HG03442 (cell line): ENCODE measurements around the gene NSMF.

Source experiments
- ATAC-seq: cut with Tn5 transposase; IDR thresholded peaks from one replicate; pipeline ENCODE4 v1.9.1; 2021; ENCODE audit warnings: mild to moderate bottlenecking, moderate library complexity; ENCODE audit not compliant: unreplicated experiment

NSMF gene

GRCh38 chr9:137492464-137493363 is 33.6 kb upstream of the NSMF start:
- no peak for ATAC-seq

- no peak for ATAC-seq
Observed at GRCh38 chr9:137491735-137492432, 32.8 kb upstream of the NSMF start.

- no peak for ATAC-seq
Observed at GRCh38 chr9:137490532-137491186, 31.5 kb upstream of the NSMF start.

- no peak for ATAC-seq
Observed at GRCh38 chr9:137488906-137489305, 29.8 kb upstream of the NSMF start.

- ATAC-seq: no peak
Observed at GRCh38 chr9:137488327-137488653, 29.2 kb upstream of the NSMF start.

- no peak for ATAC-seq
Observed at GRCh38 chr9:137487454-137488326, 28.6 kb upstream of the NSMF start.

GRCh38 chr9:137486545-137487453 is 27.7 kb upstream of the NSMF start:
- ATAC-seq: no peak

- no peak for ATAC-seq
Observed at GRCh38 chr9:137486141-137486490, 27.0 kb upstream of the NSMF start.

GRCh38 chr9:137485343-137486140 is 26.4 kb upstream of the NSMF start:
- no peak for ATAC-seq

- ATAC-seq: no peak
Observed at GRCh38 chr9:137484551-137485315, 25.6 kb upstream of the NSMF start.

- no peak for ATAC-seq
Observed at GRCh38 chr9:137482094-137482781, 23.1 kb upstream of the NSMF start.

- no peak for ATAC-seq
Observed at GRCh38 chr9:137480686-137481683, 21.9 kb upstream of the NSMF start.

GRCh38 chr9:137479892-137480685 is 21.0 kb upstream of the NSMF start:
- no peak for ATAC-seq

- no peak for ATAC-seq
Observed at GRCh38 chr9:137478962-137479861, 20.1 kb upstream of the NSMF start.

GRCh38 chr9:137478613-137478961 is 19.5 kb upstream of the NSMF start:
- ATAC-seq: no peak
